ENCODE measurements around the gene MCM3AP. TPM values are rescaled to one million over a fixed set of nuclear protein-coding genes. Genes with fewer than 3 reads are reported as not detected.
A peak's percentile ranks its signal among the peaks of the same experiment; 100 is the strongest.

The MCM3AP gene
- total RNA-seq: 58.8 TPM
- long read RNA-seq, full-length matches to known transcripts: 15 of 63 reads
- long read RNA-seq, partial matches to known transcripts: 22 of 63 reads
- long read RNA-seq, other reads (novel, unspliced or antisense): 26 of 63 reads

DNA sequence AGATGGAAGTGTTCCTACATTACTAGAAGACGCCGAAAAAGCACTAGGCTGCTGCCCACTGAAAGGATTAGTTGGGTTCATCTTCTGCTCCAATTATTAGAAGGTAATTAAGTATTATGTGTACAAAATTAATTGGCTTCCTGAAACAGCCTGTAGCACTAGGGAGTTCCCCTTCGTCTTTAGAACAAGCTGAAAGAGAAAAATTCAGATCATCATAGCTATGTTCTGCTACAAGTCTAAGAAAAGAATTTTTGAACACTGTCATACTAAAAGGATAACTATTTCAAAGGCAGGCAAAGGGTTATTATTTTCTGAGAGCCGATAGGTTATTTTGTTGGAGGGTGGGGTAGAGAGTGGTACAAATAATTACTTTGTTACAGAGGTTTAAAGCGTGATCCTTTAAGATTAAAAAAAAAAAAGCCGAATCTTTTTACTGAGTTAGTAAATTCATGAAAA is at the start of gene MCM3AP:
Gene MCM3AP, minus strand, starts transcription at position 406 of the 456 bp plus-strand sequence. Its CDS starts 325 bp downstream, at position 81.
- Histone ChIP-seq H3K36me3 (peaks cover 51% of the 10 kb centered on the region), H3K4me3 (peak within 1 kb of the TSS; percentile 84), H3K4me1 (peaks cover 73% of the 10 kb centered on the region), H3K9me3 (replicated peaks) (no peaks in the 10 kb centered on the region), H3K27ac (replicated peaks) (peak within 1 kb of the TSS; percentile 96), H3K27me3 (ENCODE audit: low read depth) (no peaks in the 10 kb centered on the region)
- TF ChIP-seq, protein P1, sequence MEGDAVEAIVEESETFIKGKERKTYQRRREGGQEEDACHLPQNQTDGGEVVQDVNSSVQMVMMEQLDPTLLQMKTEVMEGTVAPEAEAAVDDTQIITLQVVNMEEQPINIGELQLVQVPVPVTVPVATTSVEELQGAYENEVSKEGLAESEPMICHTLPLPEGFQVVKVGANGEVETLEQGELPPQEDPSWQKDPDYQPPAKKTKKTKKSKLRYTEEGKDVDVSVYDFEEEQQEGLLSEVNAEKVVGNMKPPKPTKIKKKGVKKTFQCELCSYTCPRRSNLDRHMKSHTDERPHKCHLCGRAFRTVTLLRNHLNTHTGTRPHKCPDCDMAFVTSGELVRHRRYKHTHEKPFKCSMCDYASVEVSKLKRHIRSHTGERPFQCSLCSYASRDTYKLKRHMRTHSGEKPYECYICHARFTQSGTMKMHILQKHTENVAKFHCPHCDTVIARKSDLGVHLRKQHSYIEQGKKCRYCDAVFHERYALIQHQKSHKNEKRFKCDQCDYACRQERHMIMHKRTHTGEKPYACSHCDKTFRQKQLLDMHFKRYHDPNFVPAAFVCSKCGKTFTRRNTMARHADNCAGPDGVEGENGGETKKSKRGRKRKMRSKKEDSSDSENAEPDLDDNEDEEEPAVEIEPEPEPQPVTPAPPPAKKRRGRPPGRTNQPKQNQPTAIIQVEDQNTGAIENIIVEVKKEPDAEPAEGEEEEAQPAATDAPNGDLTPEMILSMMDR (IDR thresholded peaks at IDR 0.05; ENCODE audit: borderline replicate concordance): no peak
- no peak for DNase-seq
- intact Hi-C loops (cut with micrococcal nuclease): no loop called here

DNA sequence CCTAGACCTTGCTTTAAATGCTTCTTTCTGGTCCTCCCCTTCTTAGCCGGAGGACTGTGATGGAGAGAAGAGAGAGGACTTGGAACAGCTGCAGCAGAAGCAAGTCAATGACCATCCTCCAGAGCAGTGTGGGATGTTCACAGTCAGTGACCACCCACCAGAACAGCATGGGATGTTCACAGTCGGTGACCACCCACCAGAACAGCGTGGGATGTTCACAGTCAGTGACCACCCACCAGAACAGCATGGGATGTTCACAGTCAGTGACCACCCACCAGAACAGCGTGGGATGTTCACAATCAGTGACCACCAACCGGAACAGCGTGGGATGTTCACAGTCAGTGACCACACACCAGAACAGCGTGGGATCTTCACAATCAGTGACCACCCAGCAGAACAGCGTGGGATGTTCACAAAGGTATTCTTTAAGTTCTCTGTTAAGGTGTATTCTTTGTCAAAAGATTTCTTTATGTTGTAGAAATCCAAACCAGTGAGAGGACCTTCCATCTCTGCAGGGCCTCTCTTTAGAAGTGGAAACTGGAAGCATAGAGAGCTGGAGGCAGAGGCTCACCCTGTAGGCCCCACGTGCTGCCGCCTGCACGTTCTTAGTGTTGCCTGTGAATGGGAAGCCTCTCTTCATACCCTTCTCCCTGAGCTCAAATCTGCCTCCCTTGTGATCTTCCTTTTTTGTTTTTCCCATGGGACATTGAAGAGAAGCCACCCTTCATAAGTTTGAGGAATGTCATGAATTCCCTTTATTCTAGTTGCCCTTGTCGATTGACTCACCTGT is 49.1 kb upstream of the MCM3AP start:
- Histone ChIP-seq H3K27me3 (ENCODE audit: low read depth) (no peaks in the 10 kb centered on the region), H3K4me3 (no peak overlapping the region), H3K4me1 (no peaks in the 10 kb centered on the region), H3K27ac (replicated peaks) (no peak overlapping the region), H3K36me3 (peaks cover 63% of the 10 kb centered on the region), H3K9me3 (replicated peaks) (no peaks in the 10 kb centered on the region)
- TF ChIP-seq, protein P1 (IDR thresholded peaks at IDR 0.05; ENCODE audit: borderline replicate concordance): no peak
- intact Hi-C loops (cut with micrococcal nuclease): no loop called here
- no peak for DNase-seq

DNA sequence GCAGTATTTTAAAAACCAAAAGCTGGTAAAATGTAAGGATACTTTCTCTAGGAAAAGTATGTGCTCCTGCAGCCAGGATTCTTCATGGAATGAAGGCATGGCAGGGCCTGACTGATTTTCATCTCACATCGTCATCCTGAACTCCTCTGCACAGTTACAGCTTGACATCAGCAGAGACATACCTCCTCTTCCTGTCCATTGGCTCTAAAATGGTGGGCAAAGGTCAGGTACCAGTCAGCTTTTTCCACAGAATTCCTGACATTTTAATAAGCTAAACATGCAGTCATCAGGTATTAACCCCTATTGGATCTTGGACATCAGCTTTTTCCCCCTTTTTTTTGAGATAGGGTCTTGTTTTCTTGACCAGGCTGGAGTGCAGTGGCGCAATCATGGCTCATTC is 44.4 kb upstream of the MCM3AP start:
- intact Hi-C loops (cut with micrococcal nuclease): no loop called here

DNA sequence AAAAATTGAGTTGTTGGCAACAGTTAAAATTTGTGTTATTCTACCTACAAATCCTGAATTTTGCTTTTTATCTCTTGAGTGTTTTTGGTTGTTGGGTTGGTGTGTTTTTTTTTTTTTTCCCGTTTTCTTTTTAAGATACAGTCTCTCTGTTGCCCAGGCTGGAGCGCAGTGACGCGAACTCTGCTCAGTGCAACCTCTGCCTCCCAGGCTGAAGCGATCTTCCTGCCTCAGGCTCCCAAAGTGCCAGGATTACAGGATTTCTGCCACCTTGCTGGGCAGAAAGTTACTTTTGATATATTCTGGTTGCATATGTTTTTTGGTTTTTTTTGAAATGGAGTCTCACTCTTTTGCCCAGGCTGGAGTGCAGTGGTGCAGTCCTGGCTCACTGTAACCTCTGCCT is 42.7 kb upstream of the MCM3AP start:
- Histone ChIP-seq H3K9me3 (replicated peaks) (no peaks in the 10 kb centered on the region), H3K4me1 (peaks cover 25% of the 10 kb centered on the region), H3K36me3 (peaks cover 34% of the 10 kb centered on the region), H3K27me3 (ENCODE audit: low read depth) (no peaks in the 10 kb centered on the region), H3K4me3 (no peak overlapping the region), H3K27ac (replicated peaks) (no peak overlapping the region)
- intact Hi-C loops (cut with micrococcal nuclease): no loop called here
- TF ChIP-seq, protein P1 (IDR thresholded peaks at IDR 0.05; ENCODE audit: borderline replicate concordance): no peak
- no peak for DNase-seq

More for the DNA sequence above, 44.4 kb upstream of the MCM3AP start:
- TF ChIP-seq, protein P1 (IDR thresholded peaks at IDR 0.05; ENCODE audit: borderline replicate concordance): no peak
- H3K4me3 ChIP-seq: no peak overlapping the region
- H3K9me3 ChIP-seq (replicated peaks): no peaks in the 10 kb centered on the region
- H3K36me3 ChIP-seq: peaks cover 40% of the 10 kb centered on the region
- no peak for DNase-seq
- no peak overlapping the region for H3K27ac ChIP-seq (replicated peaks)
- no peaks in the 10 kb centered on the region for H3K27me3 ChIP-seq (ENCODE audit: low read depth)
- H3K4me1 ChIP-seq: peaks cover 14% of the 10 kb centered on the region

DNA sequence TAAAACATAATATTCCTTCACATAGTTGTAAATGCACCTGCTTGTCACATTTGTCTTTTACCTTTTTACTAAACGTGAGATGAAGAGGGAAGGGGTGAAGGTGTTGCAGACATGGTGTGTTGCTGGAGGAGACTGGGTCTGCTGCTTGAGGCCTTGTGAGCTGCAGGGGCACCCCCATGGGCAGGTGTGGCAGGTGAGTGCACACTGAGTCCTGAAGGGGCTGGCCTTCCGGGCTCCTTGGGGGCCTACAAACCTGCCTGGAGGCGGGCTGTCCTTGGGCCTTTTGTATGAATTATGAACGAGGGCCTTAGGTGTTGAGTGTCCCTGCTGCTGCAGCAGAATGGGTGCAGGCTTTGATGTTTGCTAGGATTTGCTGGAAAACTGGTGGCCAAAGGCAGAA is 42.3 kb upstream of the MCM3AP start:
- Histone ChIP-seq H3K9me3 (replicated peaks) (no peaks in the 10 kb centered on the region), H3K4me1 (peaks cover 29% of the 10 kb centered on the region), H3K27ac (replicated peaks) (no peak overlapping the region), H3K27me3 (ENCODE audit: low read depth) (no peaks in the 10 kb centered on the region), H3K36me3 (peaks cover 34% of the 10 kb centered on the region), H3K4me3 (no peak overlapping the region)
- DNase-seq: no peak
- TF ChIP-seq, protein P1 (IDR thresholded peaks at IDR 0.05; ENCODE audit: borderline replicate concordance): no peak
- intact Hi-C loops (cut with micrococcal nuclease): no loop called here

Measured in left ventricle myocardium inferior (tissue), 1 donor.